Liver (tissue), 3 donors: ENCODE data around the gene SLC6A2.

Source experiments
- CTCF ChIP-seq: fragments of 150-350 bp; IDR thresholded peaks from 2 replicates; pipeline ENCODE4 v1.5.1; 2017; ENCODE audit warnings: improper control_type of control experiment, low read depth, low read length; ENCODE audit not compliant: missing input control
- GABPA ChIP-seq, 2 donors: IDR thresholded peaks in 1 of 2; conservative IDR thresholded peaks in 1 of 2; 2 replicates each; pipeline ENCODE4 v1.6.1; 2016; ENCODE audit warnings: antibody characterized with exemption in 2 of 2, mild to moderate bottlenecking in 1 of 2, moderate library complexity in 1 of 2
- REST ChIP-seq: IDR thresholded peaks from 2 replicates; pipeline ENCODE4 v1.6.1; 2016; ENCODE audit warnings: antibody characterized with exemption, mild to moderate bottlenecking
- YY1 ChIP-seq: IDR thresholded peaks from 2 replicates; pipeline ENCODE4 v1.6.1; 2016; ENCODE audit warnings: antibody characterized with exemption, mild to moderate bottlenecking
- ZBTB33 ChIP-seq: IDR thresholded peaks from 2 replicates; pipeline ENCODE4 v1.6.1; 2016; ENCODE audit warnings: antibody characterized with exemption
- donor health status: healthy.
- donor health status: healthy.

GRCh38 chr16:55632259-55632658, 23.5 kb upstream of the SLC6A2 start:
- TF ChIP-seq CTCF (no peak), ZBTB33 (no peak), REST (no peak), YY1 (no peak), GABPA (IDR thresholded peaks at IDR 0.05 in 1 of 2, conservative IDR thresholded peaks at IDR 0.05 in 1 of 2) (no peak)
